HL-60 (cell line): Measurements from ENCODE around the gene TOX2.

Source experiments
- CTCF ChIP-seq: IDR thresholded peaks from one replicate; pipeline ENCODE4 v1.5.1; 2011; ENCODE audit warnings: low read length, control low read depth, inconsistent platforms; ENCODE audit not compliant: insufficient read depth
- REST ChIP-seq: IDR thresholded peaks from 2 replicates; pipeline ENCODE4 v1.6.1; 2012; ENCODE audit warnings: low read depth; ENCODE audit not compliant: insufficient replicate concordance

GRCh38 chr20:44072384-44072783, 157.7 kb downstream of the TOX2 start:
- TF ChIP-seq CTCF, result no peak
- no peak for TF ChIP-seq REST
